Neutrophil (primary cell): Measurements from ENCODE around the gene BET1L.

Source experiments
- H3K27ac ChIP-seq: fragments of 200-600 bp; sonication (generic); 2 replicates; pipeline ENCODE4 v1.5.1; 2016; ENCODE audit warnings: mild to moderate bottlenecking, moderate library complexity
- H3K27me3 ChIP-seq: fragments of 200-600 bp; sonication (generic); 2 replicates; pipeline ENCODE4 v1.6.0; 2016; ENCODE audit warnings: mild to moderate bottlenecking
- H3K36me3 ChIP-seq: fragments of 200-600 bp; sonication (generic); 2 replicates; pipeline ENCODE4 v1.5.1; 2017
- H3K4me1 ChIP-seq, 2 experiments: fragments of 200-600 bp in 1 of 2; sonication (generic) in 1 of 2; 1 replicate in 1 of 2; 2 replicates in 1 of 2; pipeline versions ENCODE4 v1.5.1 to v1.6.1; 2013 to 2016; ENCODE audit warnings: low read depth in 1 of 2, low read length in 1 of 2, mild to moderate bottlenecking in 1 of 2, moderate library complexity in 1 of 2; ENCODE audit not compliant: control insufficient read depth in 1 of 2, insufficient read depth in 1 of 2
- H3K4me3 ChIP-seq, 2 experiments: fragments of 200-600 bp in 1 of 2; sonication (generic) in 1 of 2; 1 replicate in 1 of 2; 2 replicates in 1 of 2; pipeline ENCODE4 v1.5.1; 2013 to 2016; ENCODE audit warnings: low read depth in 1 of 2, low read length in 1 of 2, mild to moderate bottlenecking in 1 of 2, moderate library complexity in 1 of 2
- H3K9me3 ChIP-seq: fragments of 200-600 bp; sonication (generic); 2 replicates; pipeline ENCODE4 v1.5.1; 2016
- CTCF ChIP-seq: fragments of 200-600 bp; sonication (generic); IDR thresholded peaks from 2 replicates; pipeline ENCODE4 v1.5.1; 2016; ENCODE audit warnings: antibody characterized with exemption

BET1L gene

GRCh38 chr11:208917-209260 lies 1.7 kb upstream of the BET1L start:
- H3K9me3 ChIP-seq: no peaks in the 10 kb centered on the region
- peak overlapping the region; percentile 95 to 97 for H3K4me3 ChIP-seq
- peaks cover 65% of the 10 kb centered on the region for H3K36me3 ChIP-seq
- no peaks in the 10 kb centered on the region for H3K27me3 ChIP-seq
- no peak for TF ChIP-seq CTCF
- H3K27ac ChIP-seq: peak overlapping the region; percentile 99
- peaks cover 34 to 42% of the 10 kb centered on the region in 2 experiments for H3K4me1 ChIP-seq

- Histone ChIP-seq H3K4me3 (peak overlapping the region; percentile 95 to 97), H3K4me1 (peaks cover 34 to 42% of the 10 kb centered on the region in 2 experiments), H3K27me3 (no peaks in the 10 kb centered on the region), H3K36me3 (peaks cover 66% of the 10 kb centered on the region), H3K9me3 (no peaks in the 10 kb centered on the region), H3K27ac (peak overlapping the region; percentile 99)
- TF ChIP-seq CTCF: peak; percentile 22
Measured at GRCh38 chr11:208181-208916, 1.1 kb upstream of the BET1L start.

- Histone ChIP-seq H3K36me3 (peaks cover 62% of the 10 kb centered on the region), H3K4me1 (peaks cover 36 to 43% of the 10 kb centered on the region in 2 experiments), H3K27me3 (no peaks in the 10 kb centered on the region), H3K4me3 (peak overlapping the region; percentile 95 to 97), H3K27ac (peak overlapping the region; percentile 99), H3K9me3 (no peaks in the 10 kb centered on the region)
- TF ChIP-seq CTCF: no peak
Measured at GRCh38 chr11:207863-208180, 623 bp upstream of the BET1L start.

GRCh38 chr11:206526-207207 lies 532 bp downstream of the BET1L start:
- Histone ChIP-seq H3K4me1 (peaks cover 48 to 55% of the 10 kb centered on the region in 2 experiments), H3K36me3 (peaks cover 51% of the 10 kb centered on the region), H3K27me3 (no peaks in the 10 kb centered on the region)

GRCh38 chr11:206002-206384 lies 1.2 kb downstream of the BET1L start:
- Histone ChIP-seq H3K27ac (peak overlapping the region; percentile 99), H3K4me3 (peak overlapping the region; percentile 95 to 97), H3K4me1 (peaks cover 53 to 58% of the 10 kb centered on the region in 2 experiments), H3K9me3 (no peaks in the 10 kb centered on the region), H3K27me3 (no peaks in the 10 kb centered on the region), H3K36me3 (peaks cover 49% of the 10 kb centered on the region)
- TF ChIP-seq CTCF: no peak

More at GRCh38 chr11:206526-207207, 532 bp downstream of the BET1L start:
- peak overlapping the region; percentile 95 to 97 for H3K4me3 ChIP-seq
- H3K27ac ChIP-seq: peak overlapping the region; percentile 99
- no peak for TF ChIP-seq CTCF
- no peaks in the 10 kb centered on the region for H3K9me3 ChIP-seq
